DMS153 treated with DMSO at 0.1 percent for 48 hours (cell line): ENCODE data around the gene ZNF214.

ENCODE experiments used
- DNase-seq: peaks from one replicate; lab custom pipeline; 2025; ENCODE audit not compliant: unreplicated experiment; lab: John Stamatoyannopoulos, UW

Gene ZNF214

DNA sequence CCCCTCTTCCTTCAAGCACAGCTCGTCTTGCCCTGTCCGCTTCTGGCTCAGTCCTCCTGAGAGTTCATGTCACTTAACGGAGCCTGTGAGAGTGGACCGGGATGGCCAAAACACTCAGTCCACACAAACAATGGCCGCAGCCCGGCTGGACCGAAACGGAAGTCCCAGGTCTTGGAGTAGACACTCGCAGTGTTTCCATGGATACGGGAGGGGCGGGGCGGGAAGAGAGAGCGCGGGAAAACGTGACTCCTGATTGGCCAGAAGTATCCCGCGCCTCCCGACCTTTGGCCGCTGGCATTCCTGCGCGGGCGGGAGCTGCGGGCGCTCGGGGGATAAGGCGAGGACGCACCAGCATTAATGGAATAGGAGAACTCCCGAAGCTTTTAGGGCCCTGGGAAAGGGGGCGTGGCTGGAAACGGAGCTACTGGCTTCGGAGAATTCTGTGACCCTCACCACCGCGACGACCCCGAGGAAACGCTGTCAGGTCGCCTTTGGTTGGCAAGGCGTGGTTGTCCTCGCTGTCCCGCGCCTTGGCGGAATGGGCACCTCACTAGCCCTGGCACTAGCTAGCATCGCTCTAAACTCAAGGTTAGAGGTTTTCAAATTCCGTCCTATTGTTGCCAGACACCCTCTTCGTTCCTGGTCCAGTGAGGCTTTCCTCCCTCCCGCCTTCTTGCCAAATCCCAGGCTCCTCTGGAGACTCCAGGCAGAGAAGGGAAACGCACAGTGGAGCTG is at the start of gene ZNF214, which contains the start of gene NLRP14:
Gene ZNF214, minus strand, starts transcription at position 164 of the 735 bp plus-strand sequence. CDS start 17,511 bp downstream, outside the sequence.
Gene NLRP14, plus strand, starts transcription at position 297 of the 735 bp plus-strand sequence. CDS start 18,108 bp downstream, outside the sequence.
- peak; percentile 59 for DNase-seq

DNA sequence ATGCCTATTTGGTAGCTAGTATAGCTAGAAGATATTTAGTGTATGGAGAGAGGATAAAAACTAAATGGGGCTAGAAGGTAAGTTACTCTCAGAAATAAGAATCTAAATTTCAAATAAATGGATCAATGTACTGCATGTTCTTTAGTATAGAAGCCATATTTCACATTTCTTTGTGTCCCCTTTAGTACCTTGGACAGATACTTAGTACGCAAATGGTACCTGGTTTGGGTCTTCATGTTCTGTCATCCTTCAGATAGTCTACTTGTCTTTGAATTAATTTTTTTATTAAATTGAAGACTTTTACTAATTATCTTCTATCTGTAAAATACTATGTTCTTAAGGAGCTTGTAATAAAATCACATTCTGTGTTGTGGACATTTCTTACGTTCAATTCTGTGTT is 42.4 kb upstream of the ZNF214 start:
- no peak for DNase-seq

DNA sequence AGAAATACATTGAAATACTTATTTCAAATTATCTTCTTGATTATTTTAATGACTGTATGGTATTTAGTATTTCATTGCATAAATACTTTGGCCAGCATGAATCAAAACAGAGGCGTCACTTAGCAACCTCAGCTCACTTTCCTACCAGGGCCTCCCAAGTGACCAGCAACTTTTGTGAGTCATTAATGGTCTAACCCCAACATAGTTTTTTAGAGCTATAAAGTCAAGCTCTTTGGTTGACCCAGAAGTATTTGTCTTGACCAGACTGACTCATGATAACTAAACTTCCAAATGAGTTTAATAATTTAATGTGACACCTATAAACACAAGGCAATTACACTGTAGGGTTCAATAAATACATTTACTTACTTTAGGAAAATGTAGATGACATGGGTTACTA is 40.7 kb upstream of the ZNF214 start:
- DNase-seq: no peak

DNA sequence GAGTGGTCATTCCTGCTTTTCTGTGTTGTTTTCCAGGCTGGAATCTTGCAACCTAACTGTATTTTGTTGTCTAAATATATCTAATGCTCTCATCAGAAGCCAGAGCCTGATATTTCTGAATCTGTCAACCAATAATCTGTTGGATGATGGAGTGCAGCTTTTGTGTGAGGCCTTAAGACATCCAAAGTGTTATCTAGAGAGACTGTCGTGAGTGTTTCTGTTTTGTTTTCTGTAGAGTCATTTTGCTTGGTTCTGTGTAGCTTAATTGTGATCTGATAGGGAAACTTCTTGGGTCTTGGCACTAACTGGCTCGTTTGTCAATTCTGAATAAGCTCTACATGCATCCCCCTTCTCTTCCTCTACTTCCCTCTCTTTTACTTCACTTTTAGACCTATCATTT is 37.5 kb upstream of the ZNF214 start:
- no peak for DNase-seq

DNA sequence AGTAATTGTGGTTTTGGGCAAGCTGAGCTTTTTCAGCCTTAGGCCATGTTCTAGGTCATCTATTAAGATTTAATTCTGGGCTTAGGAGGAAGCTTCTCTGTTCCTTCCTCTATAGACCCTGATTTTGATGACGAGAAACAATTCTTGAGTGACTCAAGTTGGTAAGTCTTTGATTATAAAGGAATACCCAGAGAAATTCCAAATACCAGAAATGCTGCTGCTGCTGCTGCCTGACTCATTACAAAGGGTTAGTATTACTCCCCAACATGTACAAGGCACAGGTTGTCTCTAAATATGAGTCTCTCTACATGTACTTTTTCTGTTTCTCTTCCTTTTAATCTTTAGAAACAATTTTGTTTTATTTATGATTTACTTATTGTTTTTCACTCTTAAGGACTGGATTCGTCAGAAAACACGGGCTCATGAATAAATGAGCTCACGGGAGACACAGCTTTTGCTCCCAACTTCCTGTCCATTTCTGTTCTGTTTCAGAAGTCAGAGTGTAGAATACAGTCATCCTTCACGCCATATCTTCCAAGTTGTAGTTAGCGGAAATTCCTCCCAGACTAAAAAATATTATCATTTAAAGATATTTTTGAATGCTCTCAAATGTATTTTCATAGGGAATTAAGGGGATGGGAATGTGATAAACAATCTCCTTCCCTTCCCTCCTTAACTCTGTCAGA is 36.8 kb upstream of the ZNF214 start:
- DNase-seq: no peak

DNA sequence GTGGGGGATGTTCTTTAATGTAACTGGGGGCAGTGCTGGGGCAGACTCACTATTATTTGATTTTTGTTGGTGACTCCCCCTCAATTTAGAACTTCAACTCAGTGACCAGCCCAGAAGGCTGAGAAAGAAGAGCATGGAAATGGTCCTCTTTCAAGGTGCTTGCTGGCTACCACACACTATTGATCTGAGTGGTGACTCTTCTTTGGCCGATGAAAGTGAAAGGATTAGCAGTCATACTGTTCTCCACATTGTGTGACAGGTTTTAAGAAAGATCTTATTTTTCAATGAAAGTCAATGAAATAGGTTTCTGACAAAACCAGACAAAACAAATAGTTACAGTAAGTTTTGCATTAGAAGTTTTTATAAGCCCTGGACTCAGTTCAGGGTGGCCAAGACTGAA is 30.0 kb upstream of the ZNF214 start:
- no peak for DNase-seq

DNA sequence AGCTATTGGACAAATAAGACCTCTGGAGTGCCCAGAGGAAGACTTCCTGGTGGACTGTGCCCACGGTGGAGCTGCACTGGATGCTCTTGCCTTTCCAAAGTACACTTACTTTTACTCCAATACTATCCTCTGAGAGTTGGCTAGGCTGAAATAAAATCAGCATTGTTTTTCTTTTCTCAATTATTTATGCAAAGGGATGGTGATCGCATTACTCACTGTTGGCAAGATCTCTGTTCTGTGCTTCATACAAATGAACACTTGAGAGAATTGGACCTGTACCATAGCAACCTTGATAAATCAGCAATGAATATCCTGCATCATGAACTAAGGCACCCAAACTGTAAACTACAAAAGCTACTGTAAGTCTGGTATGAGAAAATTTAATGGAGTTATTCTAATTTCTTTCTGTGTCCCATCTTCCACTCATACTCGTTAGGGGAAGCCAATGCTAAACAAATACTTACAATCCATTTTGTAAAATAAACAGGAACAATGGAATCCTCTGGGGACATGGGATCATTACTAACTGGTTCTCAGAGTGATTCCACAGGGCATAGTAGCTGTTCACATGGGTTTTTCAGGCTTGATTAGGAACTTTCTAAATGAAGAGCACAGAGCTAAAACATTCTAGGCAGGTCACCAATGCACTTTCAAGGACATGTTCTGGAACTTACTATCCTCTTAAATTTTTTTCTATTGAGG is 26.5 kb upstream of the ZNF214 start:
- DNase-seq: no peak

DNA sequence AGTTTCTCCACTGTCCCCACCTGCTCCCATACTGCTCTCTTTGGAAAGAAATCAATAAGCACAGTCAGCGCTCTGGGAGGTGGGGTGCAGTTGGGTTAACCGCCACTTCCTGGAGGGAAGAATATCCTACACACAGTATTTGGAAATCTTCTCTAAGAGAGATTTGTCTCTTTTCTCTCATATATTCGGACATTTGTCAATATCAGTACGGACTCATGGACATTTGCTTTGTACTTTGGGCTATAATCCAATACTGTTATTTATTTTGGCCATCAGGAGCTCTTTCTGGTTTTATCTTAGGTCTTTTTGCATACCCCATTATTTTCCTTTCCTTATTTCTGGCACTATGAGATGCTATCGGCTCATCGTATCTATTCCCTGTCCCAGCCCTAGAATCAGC is 13.9 kb upstream of the ZNF214 start:
- no peak for DNase-seq

DNA sequence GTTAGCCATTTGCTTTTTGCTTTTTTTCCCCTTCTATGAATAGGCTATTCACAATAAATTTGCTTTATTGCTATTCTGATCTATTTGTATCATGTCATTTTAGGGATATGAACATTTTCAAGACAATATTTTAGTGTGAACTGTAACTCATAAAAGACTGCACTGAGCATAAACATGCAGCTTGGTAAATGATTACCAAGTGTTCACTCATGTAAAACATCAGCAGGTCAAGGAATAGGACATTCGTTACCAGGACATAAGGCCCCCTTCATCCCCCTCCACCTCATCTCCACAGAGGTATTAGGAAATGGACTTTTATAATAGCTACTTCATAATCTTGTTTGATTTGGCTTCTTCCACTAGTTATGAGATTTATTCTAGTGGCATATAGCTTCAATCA is 12.5 kb upstream of the ZNF214 start:
- DNase-seq: no peak

DNA sequence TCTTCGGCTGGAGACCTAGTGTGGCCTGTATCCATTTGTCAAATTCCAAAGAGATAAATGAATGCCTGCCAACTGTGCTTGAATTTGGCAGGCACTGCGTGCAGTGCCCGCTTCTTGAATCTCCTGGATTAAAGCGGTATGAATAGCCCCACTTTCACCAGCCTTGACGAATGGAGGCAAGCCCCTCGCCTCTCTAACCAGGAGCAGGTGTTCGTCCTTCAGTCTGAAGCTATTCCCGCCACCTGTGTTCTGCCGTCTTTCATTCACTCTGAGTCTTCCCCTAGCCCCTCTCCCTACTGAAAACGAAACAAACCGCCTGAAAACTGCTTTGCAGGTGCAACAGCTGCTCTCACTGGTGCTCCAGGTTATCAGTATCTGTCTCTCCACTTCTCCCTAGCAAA is 11.3 kb upstream of the ZNF214 start:
- no peak for DNase-seq

DNA sequence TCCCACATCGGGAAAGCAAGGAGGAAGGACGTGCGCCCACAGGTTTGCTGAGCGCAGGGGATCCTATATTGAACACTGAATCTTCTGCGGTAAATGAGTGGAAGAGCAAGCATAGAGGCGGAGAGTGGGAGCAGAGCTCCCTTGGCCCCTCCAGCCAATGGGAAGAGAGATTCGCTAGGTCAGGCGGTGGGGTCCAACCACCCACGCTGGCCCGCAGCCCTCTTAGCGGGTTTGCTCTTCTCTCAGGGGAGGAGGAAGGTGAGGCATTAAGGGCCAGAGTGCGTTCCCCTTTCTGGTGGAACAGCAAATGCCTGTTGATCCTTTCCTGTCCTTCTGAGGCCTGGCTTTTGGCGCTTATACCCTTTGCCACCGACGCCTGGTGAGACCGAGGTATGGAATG is 10.7 kb upstream of the ZNF214 start:
- DNase-seq: no peak

DNA sequence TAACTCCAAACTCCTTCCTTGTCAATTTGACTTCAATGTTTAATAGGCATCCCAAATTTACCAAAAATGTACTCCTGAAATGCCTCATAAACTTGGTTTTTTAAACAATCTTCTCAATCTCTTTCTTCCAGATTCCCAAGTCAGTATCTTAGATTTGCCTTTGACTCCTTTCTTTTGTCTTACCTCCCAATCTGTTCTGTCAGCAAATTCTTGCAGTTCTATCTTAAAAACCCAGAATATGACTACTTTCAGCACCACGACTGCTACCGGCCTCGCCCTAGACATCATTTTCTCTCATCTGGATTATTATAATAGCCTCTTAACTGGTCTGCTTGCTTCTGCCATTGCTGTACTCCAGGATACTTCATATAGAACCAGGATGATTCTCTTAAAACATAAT is 8.0 kb upstream of the ZNF214 start:
- no peak for DNase-seq

DNA sequence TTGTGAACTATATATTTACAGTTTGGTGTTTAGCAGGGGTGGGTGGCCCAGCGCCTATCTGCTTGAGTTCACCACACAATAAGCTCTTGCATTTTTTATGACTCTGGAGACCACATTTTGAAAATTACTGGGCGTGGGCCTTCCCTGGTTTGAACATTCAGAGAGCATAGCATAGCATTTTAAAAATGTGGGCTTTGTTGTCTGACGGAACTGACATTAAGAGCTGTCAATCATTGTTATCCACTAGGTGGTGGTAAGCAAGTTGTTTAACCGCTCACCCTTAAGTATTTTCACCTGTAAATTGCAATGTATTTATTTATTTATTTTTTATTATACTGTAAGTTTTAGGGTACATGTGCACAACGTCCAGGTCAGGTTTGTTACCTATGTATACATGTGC is 1.2 kb upstream of the ZNF214 start:
- no peak for DNase-seq

DNA sequence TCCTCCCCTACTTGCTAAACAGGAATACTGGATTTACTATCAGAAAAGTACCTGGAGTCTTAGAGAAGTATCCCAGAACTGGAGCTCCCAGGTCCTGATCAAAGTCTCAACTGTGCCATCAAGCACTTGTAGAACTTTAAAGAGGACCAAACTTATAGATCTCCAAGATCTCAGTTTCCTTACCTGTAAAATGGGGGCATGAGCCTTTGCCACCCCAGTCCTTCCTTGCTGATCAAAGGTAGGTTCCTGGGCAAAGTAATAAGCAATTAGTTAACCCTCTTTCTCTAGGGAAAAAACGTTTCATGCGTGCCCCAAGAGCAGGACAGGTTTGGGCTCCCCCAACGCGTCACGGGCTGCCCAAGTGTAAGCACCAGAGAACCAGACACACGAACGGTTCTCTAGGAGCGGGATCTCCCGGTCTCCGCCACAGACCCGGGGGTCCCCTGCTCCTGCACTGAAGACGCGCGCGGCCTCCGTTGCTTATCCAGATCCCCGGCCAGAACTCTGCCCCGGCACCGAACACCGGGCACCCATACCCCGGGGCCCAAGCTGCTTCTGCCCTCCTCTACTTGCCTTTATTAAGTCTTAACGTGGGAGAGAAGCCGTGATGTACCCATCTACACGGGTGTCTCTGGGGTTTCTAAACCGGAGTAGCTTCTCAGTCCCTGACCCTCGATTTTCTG is 505 bp downstream of the ZNF214 start:
- no peak for DNase-seq

DNA sequence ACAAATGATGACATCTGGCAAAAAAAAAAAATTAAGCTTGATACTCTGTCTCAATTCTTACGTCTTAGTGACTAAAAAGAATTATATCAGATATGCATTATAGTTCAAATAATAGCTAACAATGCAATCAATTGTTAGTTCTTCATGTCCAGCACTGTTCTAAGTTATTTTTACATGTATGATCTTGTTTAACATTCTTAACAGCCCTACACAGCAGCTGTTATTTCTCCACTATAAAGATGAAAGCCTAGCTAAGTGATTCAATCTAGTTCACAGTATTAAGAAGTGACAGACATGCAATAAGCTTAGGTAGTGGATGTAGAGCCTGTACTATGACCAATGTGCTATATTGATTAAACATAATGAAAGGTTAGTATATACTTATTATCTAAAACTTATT is 4.1 kb downstream of the ZNF214 start:
- DNase-seq: no peak

DNA sequence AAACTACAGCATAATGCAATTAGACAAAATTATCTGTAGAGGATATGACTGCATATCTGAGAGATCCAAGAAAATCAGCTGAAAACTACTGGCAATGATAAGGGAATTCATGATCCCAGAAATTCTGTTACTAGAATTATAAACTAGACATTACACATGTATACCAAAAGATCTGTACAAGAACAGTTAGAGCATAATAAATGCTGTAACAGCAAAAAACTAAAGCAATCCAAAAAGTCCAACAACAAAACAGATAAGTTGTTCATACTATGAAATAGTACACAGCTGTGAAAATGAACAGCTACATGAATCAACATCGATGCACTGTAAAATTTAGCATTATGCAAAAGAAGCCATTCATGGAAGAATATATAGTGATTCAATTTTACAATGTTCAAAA is 6.0 kb downstream of the ZNF214 start:
- DNase-seq: no peak

DNA sequence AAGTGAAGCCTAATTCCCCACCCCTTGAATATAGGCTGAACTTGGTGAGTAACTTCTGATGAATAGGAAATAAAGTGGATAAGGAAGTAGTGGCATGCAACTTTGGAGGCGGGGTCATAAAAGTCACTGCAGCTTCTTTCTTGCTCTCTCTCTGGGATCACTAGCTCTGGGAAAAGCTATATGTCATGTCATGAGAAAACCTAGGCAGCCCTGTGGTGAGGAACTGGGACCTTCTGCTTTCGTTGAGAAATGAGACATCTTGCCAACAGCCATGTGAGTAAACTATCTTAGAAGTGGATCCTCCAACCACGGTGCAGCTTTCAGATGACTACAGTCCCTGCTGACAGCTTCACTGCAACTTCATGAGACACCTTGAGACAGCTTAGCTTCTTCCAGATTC is 15.7 kb downstream of the ZNF214 start:
- no peak for DNase-seq

DNA sequence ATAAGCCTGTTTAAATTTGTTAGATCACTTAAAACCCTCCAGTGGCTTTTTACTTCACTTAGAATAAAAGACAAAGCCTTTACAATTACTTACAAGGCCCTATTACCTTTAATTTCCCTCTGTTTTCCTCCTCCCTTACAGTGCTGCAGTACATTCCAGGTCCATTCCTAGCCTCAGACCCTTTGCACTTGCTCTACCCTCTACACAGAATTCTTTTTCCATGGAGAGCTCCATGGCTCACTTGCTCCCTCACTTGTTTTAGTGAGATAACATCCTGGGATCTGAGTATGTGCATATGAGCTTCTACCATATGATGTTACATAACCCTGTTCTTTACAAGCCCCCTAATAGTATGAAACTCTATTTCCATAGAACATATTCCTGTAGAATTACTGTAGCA is 24.4 kb downstream of the ZNF214 start:
- DNase-seq: no peak

DNA sequence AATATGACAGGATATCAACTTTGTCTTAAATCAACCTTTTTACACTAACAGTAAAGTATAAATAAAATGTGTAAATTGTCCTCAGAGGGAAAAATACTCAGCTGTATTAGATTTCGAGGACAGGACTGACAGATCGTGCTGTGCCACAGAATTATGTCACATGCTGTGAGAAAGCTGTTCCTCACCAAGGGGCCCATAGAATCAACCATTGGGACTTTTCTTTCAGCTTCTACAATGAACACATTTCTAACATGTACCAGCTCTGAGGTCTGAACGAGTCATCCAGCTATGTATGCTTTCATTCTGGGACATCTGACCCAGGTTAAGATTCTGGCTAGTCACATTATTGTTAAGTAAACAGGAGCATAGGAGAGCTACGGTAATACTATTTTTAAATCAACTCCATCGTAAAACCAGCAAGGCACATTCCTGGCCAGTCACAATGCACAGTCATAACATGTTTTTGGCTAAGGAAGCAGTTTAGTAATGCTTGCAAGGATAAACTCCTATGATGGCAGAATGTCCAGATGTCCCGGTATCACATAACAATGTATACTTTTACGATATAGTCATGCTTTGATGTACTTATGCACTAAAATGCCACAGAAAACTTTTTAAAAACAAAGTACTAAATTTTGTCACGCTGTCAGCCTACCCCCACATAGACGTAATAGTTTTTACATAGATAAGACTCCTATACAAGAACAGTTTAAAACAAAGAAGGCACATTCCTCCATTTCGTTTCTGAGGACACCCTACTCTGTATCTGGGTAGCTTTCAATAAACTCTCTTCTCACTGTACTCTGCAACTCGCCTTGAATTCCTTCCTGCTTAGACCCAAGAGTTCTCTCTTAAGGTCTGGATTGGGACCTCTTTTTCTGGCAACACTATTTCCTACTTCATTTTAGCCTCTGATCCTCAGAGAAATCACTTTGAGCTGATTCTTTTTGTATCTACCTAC is 27.4 kb downstream of the ZNF214 start:
- DNase-seq: no peak

DNA sequence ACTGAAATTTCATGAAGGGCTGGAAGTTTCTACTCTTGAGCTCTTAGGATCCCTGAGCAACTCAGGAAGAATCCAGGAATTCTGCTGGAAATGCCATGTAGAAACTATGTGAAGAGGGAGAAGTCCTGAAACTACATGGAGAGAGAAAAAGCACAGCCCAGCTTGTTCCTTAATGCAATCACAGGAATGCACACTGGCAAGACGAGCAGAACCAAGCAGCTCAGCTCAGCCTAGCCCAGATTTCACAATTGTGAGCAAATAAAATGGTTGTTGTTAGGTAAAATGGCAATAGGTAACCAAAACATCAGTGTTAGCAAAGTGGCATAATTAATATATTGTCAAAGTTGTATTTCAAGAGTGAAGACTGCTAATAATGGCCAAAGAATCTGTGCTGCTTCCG is 28.1 kb downstream of the ZNF214 start:
- DNase-seq: no peak
